BJ (cell line): ENCODE data around the gene ANAPC16. TPM values are rescaled to one million over a fixed set of nuclear protein-coding genes. Genes with fewer than 3 reads are reported as not detected.
"Not testable (repeated sequence)": the region's sequence is repeated elsewhere in the genome, so short reads cannot be mapped to it uniquely, and the experiment has no call there.

Source experiments
- CTCF ChIA-PET: fragments of 350-600 bp; formaldehyde crosslinking; extraction: SDS; loops from one replicate; lab custom pipeline; 2021; ENCODE audit warnings: antibody characterized with exemption, inconsistent platforms; lab: Yijun Ruan, JAX
- POLR2A ChIA-PET: fragments of 300-600 bp; sonication (Branson Sonifier 250); formaldehyde crosslinking; extraction: SDS; loops from one replicate; lab custom pipeline; 2021; ENCODE audit warnings: antibody characterized with exemption; lab: Charles Lee
- DNase-seq: peaks from one replicate; pipeline ENCODE4 v3.0.0-alpha.2; 2011; ENCODE audit warnings: low read depth
- H3K27me3 ChIP-seq: 2 replicates; pipeline ENCODE4 v1.6.0; 2011; ENCODE audit warnings: low read length; ENCODE audit not compliant: control insufficient read depth, insufficient read depth
- H3K36me3 ChIP-seq: 2 replicates; pipeline ENCODE4 v1.5.1; 2011; ENCODE audit warnings: low read length; ENCODE audit not compliant: control insufficient read depth, insufficient read depth
- H3K4me3 ChIP-seq: 2 replicates; pipeline ENCODE4 v1.5.1; 2011; ENCODE audit warnings: low read depth, mild to moderate bottlenecking, control low read depth, low read length
- polyA plus RNA-seq: library from polyadenylated mRNA; depleted of rRNA; stranded (reverse); fragments of >200 nt; gene quantifications from 2 replicates; pipeline ENCODE4 v1.2.3, GENCODE V29; 2011
- TF ChIP-seq, protein P1 (sequence below): IDR thresholded peaks from 2 replicates; pipeline ENCODE4 v1.5.1; 2011; ENCODE audit warnings: low read depth, mild to moderate bottlenecking, control low read depth, inconsistent platforms, low read length, moderate library complexity; ENCODE audit not compliant: insufficient read depth

Gene ANAPC16
- polyA plus RNA-seq, 1 experiment: 49.8 TPM

DNA sequence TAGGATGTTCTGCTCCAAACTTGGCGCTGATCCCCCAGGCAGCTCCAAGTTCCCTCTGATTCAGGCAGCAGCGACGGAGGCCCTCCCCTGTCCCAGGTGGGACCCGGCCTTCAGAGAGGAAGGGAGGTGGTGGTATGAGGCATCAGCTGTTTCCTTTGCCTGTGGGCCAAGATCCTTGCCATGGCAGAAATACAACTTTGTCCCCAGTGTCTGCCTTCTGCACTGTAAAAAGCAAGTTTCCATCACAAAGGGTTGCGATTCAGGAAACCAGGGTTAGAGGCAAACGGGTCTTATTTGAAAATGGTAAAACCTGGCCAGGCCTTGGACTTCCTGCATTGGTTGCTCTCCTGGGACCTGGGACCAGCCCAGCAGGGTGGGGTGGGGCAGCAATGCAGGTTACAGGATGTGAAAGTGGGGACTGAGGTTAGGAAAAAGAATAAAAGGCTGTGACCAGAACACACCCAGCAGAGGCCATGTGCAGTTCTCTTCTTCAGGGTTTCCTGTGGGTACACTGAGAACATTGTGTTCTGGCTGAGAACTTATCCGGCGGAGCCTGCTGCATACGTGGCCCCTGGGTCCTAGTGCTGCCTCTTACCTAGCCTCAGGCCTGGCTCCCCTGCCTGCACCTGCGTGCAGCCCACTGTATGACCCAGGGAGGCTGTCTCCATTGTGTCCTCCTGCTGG is 32.8 kb downstream of the ANAPC16 start:
- TF ChIP-seq, protein P1, sequence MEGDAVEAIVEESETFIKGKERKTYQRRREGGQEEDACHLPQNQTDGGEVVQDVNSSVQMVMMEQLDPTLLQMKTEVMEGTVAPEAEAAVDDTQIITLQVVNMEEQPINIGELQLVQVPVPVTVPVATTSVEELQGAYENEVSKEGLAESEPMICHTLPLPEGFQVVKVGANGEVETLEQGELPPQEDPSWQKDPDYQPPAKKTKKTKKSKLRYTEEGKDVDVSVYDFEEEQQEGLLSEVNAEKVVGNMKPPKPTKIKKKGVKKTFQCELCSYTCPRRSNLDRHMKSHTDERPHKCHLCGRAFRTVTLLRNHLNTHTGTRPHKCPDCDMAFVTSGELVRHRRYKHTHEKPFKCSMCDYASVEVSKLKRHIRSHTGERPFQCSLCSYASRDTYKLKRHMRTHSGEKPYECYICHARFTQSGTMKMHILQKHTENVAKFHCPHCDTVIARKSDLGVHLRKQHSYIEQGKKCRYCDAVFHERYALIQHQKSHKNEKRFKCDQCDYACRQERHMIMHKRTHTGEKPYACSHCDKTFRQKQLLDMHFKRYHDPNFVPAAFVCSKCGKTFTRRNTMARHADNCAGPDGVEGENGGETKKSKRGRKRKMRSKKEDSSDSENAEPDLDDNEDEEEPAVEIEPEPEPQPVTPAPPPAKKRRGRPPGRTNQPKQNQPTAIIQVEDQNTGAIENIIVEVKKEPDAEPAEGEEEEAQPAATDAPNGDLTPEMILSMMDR: no peak
- Histone ChIP-seq H3K4me3 (no peak overlapping the region), H3K27me3 (no peaks in the 10 kb centered on the region), H3K36me3 (no peaks in the 10 kb centered on the region)
- ChIA-PET POLR2A (interaction anchor here (0.6 kb wide), 1 partner anchor 11 kb away, joined by 6 read pairs; no protein-coding TSS in a partner anchor), CTCF (interaction anchor here (0.8 to 1.5 kb wide), 2 partner anchors 42 to 89 kb away, joined by 3 to 5 read pairs; no protein-coding TSS in a partner anchor)
- no peak for DNase-seq

DNA sequence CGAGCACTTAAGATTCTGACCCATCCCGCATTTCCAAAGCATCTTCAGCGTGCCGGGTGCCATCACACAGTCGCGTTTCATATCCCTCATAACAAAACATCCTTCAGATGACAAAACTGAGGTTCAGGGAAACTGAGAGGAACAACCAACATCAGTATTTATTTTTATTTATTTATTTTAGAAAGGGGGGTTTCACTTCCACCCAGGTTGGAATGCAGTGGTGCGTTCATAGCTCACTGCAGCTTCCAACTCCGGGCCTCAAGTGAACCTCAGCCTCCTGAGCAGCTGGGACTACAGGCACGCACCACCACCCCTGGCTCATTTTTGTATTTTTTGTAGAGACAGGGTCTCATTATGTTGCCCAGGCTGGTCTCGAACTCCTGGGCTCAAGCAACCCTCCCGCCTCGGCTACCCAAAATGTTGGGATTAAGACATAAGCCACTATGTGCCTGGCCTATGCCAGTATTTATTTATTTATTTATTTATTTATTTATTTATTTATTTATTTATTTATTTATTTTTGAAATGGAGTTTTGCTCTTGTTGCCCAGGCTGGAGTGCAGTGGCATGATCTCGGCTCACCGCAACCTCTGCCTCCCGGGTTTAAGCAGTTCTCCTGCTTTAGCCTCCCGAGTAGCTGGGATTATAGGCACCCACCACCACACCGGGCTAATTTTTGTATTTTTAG is 33.5 kb downstream of the ANAPC16 start:
- H3K4me3 ChIP-seq, H3K27me3 ChIP-seq, DNase-seq, H3K36me3 ChIP-seq, CTCF ChIA-PET, POLR2A ChIA-PET: not testable (repeated sequence)

DNA sequence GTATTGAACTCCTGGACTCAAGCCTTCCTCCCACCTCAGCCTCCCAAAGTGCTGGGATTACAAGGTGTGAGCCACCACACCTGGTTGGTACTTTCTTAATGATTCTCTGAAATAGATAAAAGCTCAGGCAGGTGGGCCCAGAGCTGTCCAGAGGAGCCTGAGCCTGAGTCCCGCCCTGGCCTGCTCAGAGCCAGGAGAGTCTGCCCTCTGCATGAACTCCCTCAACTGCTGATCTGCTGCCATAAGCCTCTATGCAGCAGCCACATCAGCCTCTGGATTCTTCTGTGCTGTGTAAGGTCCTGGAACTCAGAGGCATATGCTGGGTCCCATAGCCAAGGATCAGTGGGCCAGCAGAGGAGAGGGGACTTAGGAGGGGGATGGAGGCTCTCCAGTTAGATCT is 34.9 kb downstream of the ANAPC16 start:
- CTCF ChIA-PET: interaction anchor here (0.7 kb wide), 1 partner anchor 355 kb away, joined by 3 read pairs; no protein-coding TSS in a partner anchor
- POLR2A ChIA-PET: interaction anchor here (0.6 kb wide), 1 partner anchor 1847 kb away, joined by 6 read pairs; the partner anchor contains the start of gene EIF4EBP2
- Histone ChIP-seq H3K36me3 (no peaks in the 10 kb centered on the region), H3K27me3 (no peaks in the 10 kb centered on the region), H3K4me3 (no peak overlapping the region)
- TF ChIP-seq, protein P1: no peak
- DNase-seq: no peak

DNA sequence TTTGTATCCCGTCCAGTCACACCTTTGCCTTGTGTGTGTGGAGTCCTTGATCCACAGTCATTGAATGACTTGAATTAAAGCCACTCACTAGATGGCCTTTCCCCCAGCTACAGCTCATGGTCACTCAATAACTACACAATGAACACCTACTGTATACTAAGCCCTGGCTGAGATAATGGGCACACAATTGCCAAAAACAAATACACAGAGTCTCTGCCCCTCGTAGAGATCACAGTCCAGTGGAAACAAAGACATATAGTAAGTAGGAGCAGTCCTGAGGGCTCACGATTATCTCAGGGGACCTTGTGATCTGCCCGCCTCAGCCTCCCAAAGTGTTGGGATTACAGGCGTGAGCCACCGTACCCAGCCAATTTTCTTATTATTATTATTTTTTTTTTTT is 35.8 kb downstream of the ANAPC16 start:
- H3K4me3 ChIP-seq: no peak overlapping the region
- no peaks in the 10 kb centered on the region for H3K36me3 ChIP-seq
- DNase-seq: no peak
- ChIA-PET POLR2A (interaction anchor here (0.6 kb wide), 1 partner anchor 1848 kb away, joined by 6 read pairs; the partner anchor contains the start of gene EIF4EBP2), CTCF (no interaction called here)
- TF ChIP-seq, protein P1: no peak
- no peaks in the 10 kb centered on the region for H3K27me3 ChIP-seq

DNA sequence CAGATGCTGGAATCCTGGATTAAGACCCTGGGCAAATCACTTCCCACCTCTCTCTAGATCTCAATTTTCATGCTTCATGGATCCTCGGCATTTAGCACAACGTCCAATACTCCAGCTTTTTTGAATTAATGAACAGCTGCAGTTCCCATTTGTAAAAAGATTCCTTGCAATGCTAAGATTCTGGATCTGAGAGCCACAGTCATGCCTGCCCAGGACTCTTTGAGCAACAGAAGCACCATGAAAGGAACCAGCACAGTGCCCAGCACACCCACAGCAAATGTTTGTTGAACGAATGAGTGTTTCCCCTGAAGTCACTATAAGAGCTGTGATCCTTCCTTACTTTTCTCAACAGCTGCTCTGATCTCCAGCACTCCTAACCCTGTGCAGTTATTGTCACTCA is 37.2 kb downstream of the ANAPC16 start:
- H3K27me3 ChIP-seq: no peaks in the 10 kb centered on the region
- H3K36me3 ChIP-seq: no peaks in the 10 kb centered on the region
- ChIA-PET POLR2A (no interaction called here), CTCF (interaction anchor here (1.1 to 1.4 kb wide), 5 partner anchors 10 to 204 kb away, joined by 3 to 7 read pairs (median 5); partner anchors contain the start of gene DDIT4)
- no peak overlapping the region for H3K4me3 ChIP-seq
- no peak for DNase-seq
- TF ChIP-seq, protein P1: no peak
